HCT116 (cell line): Measurements from ENCODE around the gene CIDEA. TPM values are rescaled to one million over a fixed set of nuclear protein-coding genes. Genes with fewer than 3 reads are reported as not detected.

Experiments
- ATAC-seq: fragments of 200-7000 bp; cut with Tn5 transposase; 2 replicates; pipeline ENCODE4 v1.9.1; 2020; ENCODE audit warnings: mild to moderate bottlenecking, moderate library complexity
- BruUV-seq: library from RNA; stranded (reverse); fragments of 400-500 nt; replicated peaks from 2 replicates; lab custom pipeline; 2021; lab: Mats Ljungman, UMichigan
- CTCF ChIA-PET: fragments of 300-600 bp; sonication (Branson Sonifier 250); formaldehyde crosslinking; loops from one replicate; lab custom pipeline; 2021; ENCODE audit warnings: antibody characterized with exemption; lab: Charles Lee
- POLR2A ChIA-PET: fragments of 300-600, 350-600 bp; sonication (Branson Sonifier 250); formaldehyde crosslinking; loops from one replicate; lab custom pipeline; 2021; ENCODE audit warnings: antibody characterized with exemption; lab: Charles Lee
- RAD21 ChIA-PET, 2 experiments: fragments of 300-600 bp; sonication (Branson Sonifier 250); formaldehyde crosslinking; loops; one replicate each; lab custom pipeline; 2023; ENCODE audit warnings: low total read pairs in 2 of 2; ENCODE audit not compliant: uncharacterized antibody in 2 of 2, unreplicated experiment in 2 of 2, low non-redundant PET in 1 of 2; lab: Charles Lee
- DNase-seq: peaks from one replicate; pipeline ENCODE4 v3.0.0-alpha.2; 2010; ENCODE audit warnings: low read depth, low spot score
- H2AFZ ChIP-seq: fragments of 200-600 bp; shearing (Covaris generic), sonication (generic); 2 replicates; pipeline ENCODE4 v1.6.1; 2017; ENCODE audit warnings: low read depth, mixed run types, mixed read lengths, antibody characterized with exemption, low read length; ENCODE audit not compliant: poor library complexity, severe bottlenecking
- H3K27ac ChIP-seq: 2 replicates; pipeline ENCODE4 v1.5.1; 2012; ENCODE audit warnings: low read depth, low read length
- H3K27me3 ChIP-seq: fragments of 200-600 bp; sonication (generic); 2 replicates; pipeline ENCODE4 v1.6.1; 2016; ENCODE audit warnings: mixed run types, low read length, mixed read lengths; ENCODE audit not compliant: insufficient read depth
- H3K36me3 ChIP-seq, 2 experiments: fragments of 200-500 bp in 1 of 2; fragments of 200-600 bp in 1 of 2; sonication (Bioruptor generic) in 1 of 2; sonication (generic) in 1 of 2; 2 replicates each; pipeline versions ENCODE4 v1.5.1 to v1.6.1; 2014 to 2016; ENCODE audit warnings: low read length in 2 of 2, inconsistent platforms in 1 of 2, mixed read lengths in 1 of 2, mixed run types in 1 of 2; ENCODE audit not compliant: insufficient read depth in 2 of 2, control insufficient read depth in 1 of 2
- H3K4me1 ChIP-seq, 2 experiments: fragments of 200-600 bp in 1 of 2; sonication (generic) in 1 of 2; 2 replicates each; pipeline versions ENCODE4 v1.5.1 to v1.6.1; 2012 to 2017; ENCODE audit warnings: low read length in 2 of 2, inconsistent platforms in 1 of 2, mild to moderate bottlenecking in 1 of 2, mixed read lengths in 1 of 2, mixed run types in 1 of 2, moderate library complexity in 1 of 2; ENCODE audit not compliant: insufficient read depth in 2 of 2, control insufficient read depth in 1 of 2
- H3K4me2 ChIP-seq: fragments of 200-600 bp; sonication (generic); 2 replicates; pipeline ENCODE4 v1.6.1; 2017; ENCODE audit warnings: mixed run types, low read length, mixed read lengths
- H3K4me3 ChIP-seq, 2 experiments: fragments of 200-600 bp in 1 of 2; sonication (generic) in 1 of 2; replicated peaks in 1 of 2; 2 replicates each; pipeline ENCODE4 v1.5.1; 2011 to 2016; ENCODE audit warnings: low read length in 2 of 2, control low read depth in 1 of 2, low read depth in 1 of 2, mild to moderate bottlenecking in 1 of 2, mixed read lengths in 1 of 2, mixed run types in 1 of 2
- H3K79me2 ChIP-seq: fragments of 200-600 bp; sonication (generic); 2 replicates; pipeline ENCODE4 v1.6.1; 2017; ENCODE audit warnings: mild to moderate bottlenecking, mixed run types, low read length, moderate library complexity, mixed read lengths; ENCODE audit not compliant: insufficient read depth
- H3K9ac ChIP-seq: fragments of 200-600 bp; sonication (generic); 2 replicates; pipeline ENCODE4 v1.6.1; 2016; ENCODE audit warnings: low read length, mixed read lengths
- H3K9me2 ChIP-seq: fragments of 200-600 bp; sonication (generic), shearing (Covaris generic); 2 replicates; pipeline ENCODE4 v1.6.1; 2017; ENCODE audit warnings: mixed run types, mild to moderate bottlenecking, moderate library complexity; ENCODE audit not compliant: insufficient read depth
- H3K9me3 ChIP-seq, 2 experiments: fragments of 200-500 bp in 1 of 2; fragments of 200-600 bp in 1 of 2; sonication (Bioruptor generic) in 1 of 2; sonication (generic) in 1 of 2; 2 replicates each; pipeline ENCODE4 v1.6.1; 2014 to 2017; ENCODE audit warnings: low read length in 2 of 2, mixed read lengths in 2 of 2, inconsistent platforms in 1 of 2, low read depth in 1 of 2, mild to moderate bottlenecking in 1 of 2, mixed run types in 1 of 2, moderate library complexity in 1 of 2; ENCODE audit not compliant: control insufficient read depth in 1 of 2, insufficient read depth in 1 of 2
- H4K20me1 ChIP-seq: fragments of 200-600 bp; sonication (generic), shearing (Covaris generic); 2 replicates; pipeline ENCODE4 v1.6.1; 2017; ENCODE audit warnings: mixed run types, mild to moderate bottlenecking, moderate library complexity; ENCODE audit not compliant: insufficient read depth
- CBX3 ChIP-seq: IDR thresholded peaks from 2 replicates; pipeline ENCODE4 v1.6.1; 2012; ENCODE audit warnings: low read depth
- CEBPB ChIP-seq: IDR thresholded peaks from 2 replicates; pipeline ENCODE4 v1.6.1; 2012; ENCODE audit warnings: low read depth
- EZH2 ChIP-seq: fragments of 200-600 bp; sonication (generic); IDR thresholded peaks from 2 replicates; pipeline ENCODE4 v1.6.1; 2017; ENCODE audit warnings: antibody characterized with exemption, mixed run types
- FOSL1 ChIP-seq: IDR thresholded peaks from 2 replicates; pipeline ENCODE4 v1.6.1; 2012; ENCODE audit warnings: low read depth
- JUND ChIP-seq: IDR thresholded peaks from 2 replicates; pipeline ENCODE4 v1.6.1; 2012
- MAX ChIP-seq: IDR thresholded peaks from 2 replicates; pipeline ENCODE4 v1.6.1; 2012
- POLR2A ChIP-seq: IDR thresholded peaks from 2 replicates; pipeline ENCODE4 v1.7.0; 2011; ENCODE audit warnings: borderline replicate concordance; ENCODE audit not compliant: insufficient read depth, insufficient read length; ENCODE audit errors: extremely low read depth
- POLR2AphosphoS5 ChIP-seq: IDR thresholded peaks from 2 replicates; pipeline ENCODE4 v1.6.1; 2011; ENCODE audit warnings: mild to moderate bottlenecking, low read depth, low read length, moderate library complexity
- RAD21 ChIP-seq: IDR thresholded peaks from 2 replicates; pipeline ENCODE4 v1.6.1; 2012; ENCODE audit warnings: low read depth, mild to moderate bottlenecking
- SIN3A ChIP-seq: IDR thresholded peaks from 2 replicates; pipeline ENCODE4 v1.6.1; 2012; ENCODE audit warnings: low read depth
- SP1 ChIP-seq: IDR thresholded peaks from 2 replicates; pipeline ENCODE4 v1.6.1; 2012; ENCODE audit warnings: low read depth
- SRF ChIP-seq: IDR thresholded peaks from 2 replicates; pipeline ENCODE4 v1.6.1; 2012; ENCODE audit warnings: low read depth
- TCF7L2 ChIP-seq: IDR thresholded peaks from 2 replicates; pipeline ENCODE4 v1.7.0; 2011; ENCODE audit warnings: borderline replicate concordance, inconsistent platforms; ENCODE audit not compliant: insufficient read depth, insufficient read length; ENCODE audit errors: extremely low read depth
- YY1 ChIP-seq: IDR thresholded peaks from 2 replicates; pipeline ENCODE4 v1.6.1; 2011; ENCODE audit warnings: low read length, low read depth, moderate library complexity, mild to moderate bottlenecking; ENCODE audit not compliant: insufficient replicate concordance; ENCODE audit errors: extremely low read depth
- ZBTB33 ChIP-seq: IDR thresholded peaks from 2 replicates; pipeline ENCODE4 v1.6.1; 2011; ENCODE audit warnings: mild to moderate bottlenecking, low read length, moderate library complexity; ENCODE audit not compliant: insufficient replicate concordance; ENCODE audit errors: extremely low read depth
- ZFX ChIP-seq: fragments of 450-650 bp; IDR thresholded peaks from 2 replicates; pipeline ENCODE4 v1.6.1; 2017
- ZNF274 ChIP-seq: fragments of 200-500 bp; sonication (Bioruptor generic); IDR thresholded peaks from 2 replicates; pipeline ENCODE4 v1.6.1; 2014; ENCODE audit warnings: mild to moderate bottlenecking, low read depth, low read length, inconsistent platforms
- intact Hi-C: fragments of 100-400 bp; cut with micrococcal nuclease; formaldehyde crosslinking; loops from 2 replicates; pipeline ENCODE4 v1.10.0; 2022
- total RNA-seq: library from RNA; stranded (reverse); gene quantifications from one replicate; pipeline ENCODE4 v1.2.1, GENCODE V29; 2021; ENCODE audit not compliant: unreplicated experiment

Gene CIDEA
- total RNA-seq, 1 experiment from 2014 or later = not detected

GRCh38 chr18:12258719-12259705, 4.9 kb downstream of the CIDEA start:
- POLR2A ChIA-PET = no interaction called here
- CTCF ChIA-PET = no interaction called here
- H3K9me3 ChIP-seq = no peaks in the 10 kb centered on the region
- no peak overlapping the region for H3K4me2 ChIP-seq
- intact Hi-C loops = no loop called here
- H3K27ac ChIP-seq = no peak overlapping the region
- no peak overlapping the region for H3K4me3 ChIP-seq
- no peaks in the 10 kb centered on the region for H3K79me2 ChIP-seq
- no peaks in the 10 kb centered on the region for H3K9me2 ChIP-seq
- no peaks in the 10 kb centered on the region for H4K20me1 ChIP-seq
- H3K4me1 ChIP-seq = peaks cover 4 to 18% of the 10 kb centered on the region in 2 experiments; a peak in 2 of 4 replicates
- BruUV-seq = no TSS peak
- H3K9ac ChIP-seq = no peak overlapping the region
- no peaks in the 10 kb centered on the region for H3K27me3 ChIP-seq
- H3K36me3 ChIP-seq = no peaks in the 10 kb centered on the region
- no peak for TF ChIP-seq YY1
- no peak for TF ChIP-seq MAX
- no peak for TF ChIP-seq RAD21
- TF ChIP-seq POLR2A = no peak
- no peak for TF ChIP-seq CEBPB
- TF ChIP-seq EZH2 = no peak
- H2AFZ ChIP-seq = no peak overlapping the region
- ATAC-seq = no peak
- RAD21 ChIA-PET = no interaction called here
- no peak for DNase-seq

- ATAC-seq (no peak), DNase-seq (no peak)
- no peak overlapping the region for H3K4me3 ChIP-seq
- H3K4me1 ChIP-seq = no peaks in the 10 kb centered on the region
- intact Hi-C loops = no loop called here
- POLR2A ChIA-PET = no interaction called here
- H3K9me2 ChIP-seq = no peaks in the 10 kb centered on the region
- RAD21 ChIA-PET = no interaction called here
- H3K9me3 ChIP-seq = no peaks in the 10 kb centered on the region
- BruUV-seq = no TSS peak
- no peaks in the 10 kb centered on the region for H3K79me2 ChIP-seq
- H3K9ac ChIP-seq = no peak overlapping the region
- CTCF ChIA-PET = interaction anchor here (3.5 kb wide), 1 partner anchor 9 kb away, joined by 13 read pairs; no protein-coding TSS in a partner anchor
- H3K27me3 ChIP-seq = no peaks in the 10 kb centered on the region
- no peak overlapping the region for H2AFZ ChIP-seq
- no peak overlapping the region for H3K4me2 ChIP-seq
- no peak overlapping the region for H3K27ac ChIP-seq
- H3K36me3 ChIP-seq = no peaks in the 10 kb centered on the region
- no peaks in the 10 kb centered on the region for H4K20me1 ChIP-seq
- TF ChIP-seq YY1 (no peak), SRF (no peak), SIN3A (no peak), ZBTB33 (no peak), SP1 (no peak), EZH2 (no peak), TCF7L2 (no peak), FOSL1 (no peak), CBX3 (no peak), ZNF274 (no peak), JUND (no peak), CEBPB (no peak), ZFX (no peak), POLR2AphosphoS5 (no peak)
Measured at GRCh38 chr18:12262748-12263147, 8.6 kb downstream of the CIDEA start.
